SU-DHL-6 (cell line): ENCODE measurements around the gene NOP16.

ENCODE experiments used
- EZH2phosphoT487 ChIP-seq: fragments of 200-600 bp; sonication (generic), shearing (Covaris generic); conservative IDR thresholded peaks from 2 replicates; pipeline ENCODE4 v1.6.1; 2018; ENCODE audit warnings: mild to moderate bottlenecking, antibody characterized with exemption, low read length, moderate library complexity, mixed read lengths
- TF ChIP-seq, protein P1 (sequence below): fragments of 200-600 bp; sonication (generic); IDR thresholded peaks from one replicate; pipeline ENCODE4 v1.5.1; 2017; ENCODE audit warnings: antibody characterized with exemption, mild to moderate bottlenecking, low read length, moderate library complexity; ENCODE audit not compliant: insufficient read depth, poor library complexity, severe bottlenecking

- TF ChIP-seq, protein P1, sequence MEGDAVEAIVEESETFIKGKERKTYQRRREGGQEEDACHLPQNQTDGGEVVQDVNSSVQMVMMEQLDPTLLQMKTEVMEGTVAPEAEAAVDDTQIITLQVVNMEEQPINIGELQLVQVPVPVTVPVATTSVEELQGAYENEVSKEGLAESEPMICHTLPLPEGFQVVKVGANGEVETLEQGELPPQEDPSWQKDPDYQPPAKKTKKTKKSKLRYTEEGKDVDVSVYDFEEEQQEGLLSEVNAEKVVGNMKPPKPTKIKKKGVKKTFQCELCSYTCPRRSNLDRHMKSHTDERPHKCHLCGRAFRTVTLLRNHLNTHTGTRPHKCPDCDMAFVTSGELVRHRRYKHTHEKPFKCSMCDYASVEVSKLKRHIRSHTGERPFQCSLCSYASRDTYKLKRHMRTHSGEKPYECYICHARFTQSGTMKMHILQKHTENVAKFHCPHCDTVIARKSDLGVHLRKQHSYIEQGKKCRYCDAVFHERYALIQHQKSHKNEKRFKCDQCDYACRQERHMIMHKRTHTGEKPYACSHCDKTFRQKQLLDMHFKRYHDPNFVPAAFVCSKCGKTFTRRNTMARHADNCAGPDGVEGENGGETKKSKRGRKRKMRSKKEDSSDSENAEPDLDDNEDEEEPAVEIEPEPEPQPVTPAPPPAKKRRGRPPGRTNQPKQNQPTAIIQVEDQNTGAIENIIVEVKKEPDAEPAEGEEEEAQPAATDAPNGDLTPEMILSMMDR: no peak
- no peak for TF ChIP-seq EZH2phosphoT487
These were observed 3.6 kb upstream of the NOP16 start for GRCh38 chr5:176391999-176392398.
